Small intestine (tissue), 7 donors: ENCODE data around the gene ZNF341. TPM values are rescaled to one million over a fixed set of nuclear protein-coding genes. Genes with fewer than 3 reads are reported as not detected.
A peak's percentile ranks its signal among the peaks of the same experiment; 100 is the strongest.

Source experiments
- DNase-seq, 2 donors: peaks; one replicate each; pipeline versions ENCODE4 v3.0.0 to v3.0.0-alpha.2; 2013
- FAIRE-seq: peaks from 2 replicates; lab custom pipeline; 2012; peaks lifted over from hg19 to GRCh38; lab: Jason Lieb, UNC
- H3K27ac ChIP-seq, 3 donors: one replicate each; pipeline ENCODE4 v1.5.1; 2013; ENCODE audit warnings: low read length in 2 of 3, mild to moderate bottlenecking in 2 of 3, control low read depth in 1 of 3, inconsistent platforms in 1 of 3, low read depth in 1 of 3, moderate library complexity in 1 of 3
- H3K27me3 ChIP-seq, 3 donors: one replicate each; pipeline ENCODE4 v1.6.1; 2013; ENCODE audit warnings: low read length in 3 of 3, inconsistent platforms in 1 of 3; ENCODE audit not compliant: control insufficient read depth in 3 of 3, insufficient read depth in 3 of 3
- H3K36me3 ChIP-seq, 3 donors: one replicate each; pipeline ENCODE4 v1.6.1; 2013; ENCODE audit warnings: low read length in 3 of 3, inconsistent platforms in 1 of 3, low read depth in 1 of 3, mild to moderate bottlenecking in 1 of 3, moderate library complexity in 1 of 3; ENCODE audit not compliant: control insufficient read depth in 3 of 3, insufficient read depth in 2 of 3
- H3K4me1 ChIP-seq, 3 donors: one replicate each; pipeline ENCODE4 v1.6.1; 2013; ENCODE audit warnings: low read length in 2 of 3, inconsistent platforms in 1 of 3, low read depth in 1 of 3, mild to moderate bottlenecking in 1 of 3, moderate library complexity in 1 of 3; ENCODE audit not compliant: control insufficient read depth in 3 of 3, insufficient read depth in 2 of 3
- H3K4me3 ChIP-seq, 3 donors: one replicate each; pipeline ENCODE4 v1.5.1; 2013; ENCODE audit warnings: low read length in 3 of 3, control low read depth in 1 of 3, inconsistent platforms in 1 of 3, low read depth in 1 of 3, mild to moderate bottlenecking in 1 of 3, moderate library complexity in 1 of 3
- H3K9me3 ChIP-seq, 2 donors: one replicate each; pipeline ENCODE4 v1.6.1; 2013; ENCODE audit warnings: low read depth in 1 of 2, low read length in 1 of 2; ENCODE audit not compliant: control insufficient read depth in 2 of 2, insufficient read depth in 1 of 2
- WGBS, 3 donors: extraction: QIAGEN DNeasy Blood & Tissue Kit; methylation state at CpG; one replicate each; pipeline ENCODE4 v1.1.7; 2013; 5-methylcytosine and 5-hydroxymethylcytosine counted together
- polyA plus RNA-seq, 4 donors: library from polyadenylated mRNA; stranded (reverse) in 3 of 4; unstranded in 1 of 4; fragments of 200-250 nt in 3 of 4; fragments of 120-200 nt in 1 of 4; gene quantifications; one replicate each; pipeline versions ENCODE4 v1.2.1 to v1.2.3, GENCODE V29; 2013
- donor health status: healthy with polysubstance abuse.
- donor health status: control.
- donor health status: control.
- donor health status: Bipolar disorder and iron deficiency.
- donor health status: healthy.

ZNF341 gene
- polyA plus RNA-seq, 4 donors = 2.7 to 4.4 (median 3.4) TPM

GRCh38 chr20:33719989-33720709 lies 11.6 kb upstream of the ZNF341 start, which contains the start of gene PXMP4:
Gene PXMP4 (minus strand): TSS chr20:33720310. CDS start chr20:33720207, 103 bp downstream.
- DNase-seq (peak; percentile 96 to 99), FAIRE-seq (peak; percentile 44)
- H3K36me3 ChIP-seq = peaks cover 0 to 3% (median 0%) of the 10 kb centered on the region in 3 donors
- H3K4me3 ChIP-seq = peak within 1 kb of the TSS; percentile 48 to 86 (median 55)
- peak within 1 kb of the TSS; percentile 45 to 84 (median 60) for H3K27ac ChIP-seq
- no peaks in the 10 kb centered on the region for H3K9me3 ChIP-seq
- peaks cover 0 to 25% (median 0%) of the 10 kb centered on the region in 3 donors for H3K4me1 ChIP-seq
- no peaks in the 10 kb centered on the region for H3K27me3 ChIP-seq
- 1 to 3% (median 2%) methylated on average over 39 to 46 of the region's 46 CpGs for WGBS, 3 donors

GRCh38 chr20:33721391-33722140 lies 10.2 kb upstream of the ZNF341 start:
- Histone ChIP-seq H3K27ac (no peak overlapping the region), H3K9me3 (no peaks in the 10 kb centered on the region), H3K27me3 (no peaks in the 10 kb centered on the region), H3K4me1 (peaks cover 0 to 25% (median 0%) of the 10 kb centered on the region in 3 donors), H3K4me3 (no peak overlapping the region), H3K36me3 (no peaks in the 10 kb centered on the region)
- WGBS, 3 donors = 88 to 96% (median 88%) methylated on average over 11 of the region's 11 CpGs
- FAIRE-seq (no peak), DNase-seq (no peak)

GRCh38 chr20:33724439-33725094 lies 7.2 kb upstream of the ZNF341 start:
- Histone ChIP-seq H3K4me3 (no peak overlapping the region), H3K36me3 (no peaks in the 10 kb centered on the region), H3K27me3 (no peaks in the 10 kb centered on the region), H3K4me1 (peaks cover 0 to 19% (median 0%) of the 10 kb centered on the region in 3 donors), H3K27ac (peak overlapping the region in 2 of 3 donors; percentile 34 to 85), H3K9me3 (no peaks in the 10 kb centered on the region)
- WGBS, 3 donors = 54 to 77% (median 69%) methylated on average over 14 of the region's 14 CpGs
- FAIRE-seq (no peak), DNase-seq (peak; percentile 72 to 90)

- Histone ChIP-seq H3K36me3 (no peaks in the 10 kb centered on the region), H3K27me3 (no peaks in the 10 kb centered on the region), H3K4me1 (peaks cover 0 to 14% (median 0%) of the 10 kb centered on the region in 3 donors), H3K4me3 (no peak overlapping the region), H3K9me3 (no peaks in the 10 kb centered on the region), H3K27ac (no peak overlapping the region)
- FAIRE-seq (no peak), DNase-seq (no peak)
- WGBS, 3 donors = 83 to 92% (median 87%) methylated on average over 7 of the region's 7 CpGs
Observed at GRCh38 chr20:33725607-33726264, 6.1 kb upstream of the ZNF341 start.

- Histone ChIP-seq H3K27ac (no peak overlapping the region), H3K4me3 (no peak overlapping the region), H3K9me3 (no peaks in the 10 kb centered on the region), H3K36me3 (no peaks in the 10 kb centered on the region), H3K27me3 (no peaks in the 10 kb centered on the region), H3K4me1 (peaks cover 0 to 20% (median 3%) of the 10 kb centered on the region in 3 donors)
- no peak for FAIRE-seq
- no peak for DNase-seq
- WGBS, 3 donors = 83 to 89% (median 88%) methylated on average over 5 of the region's 5 CpGs
Observed at GRCh38 chr20:33727115-33727479, 4.7 kb upstream of the ZNF341 start.

- Histone ChIP-seq H3K27me3 (no peaks in the 10 kb centered on the region), H3K9me3 (no peaks in the 10 kb centered on the region), H3K4me3 (no peak overlapping the region), H3K4me1 (peaks cover 0 to 24% (median 3%) of the 10 kb centered on the region in 3 donors), H3K27ac (no peak overlapping the region), H3K36me3 (no peaks in the 10 kb centered on the region)
- DNase-seq (no peak), FAIRE-seq (no peak)
- 86 to 90% (median 90%) methylated on average over 3 of the region's 3 CpGs for WGBS, 3 donors
Observed at GRCh38 chr20:33727806-33728205, 4.0 kb upstream of the ZNF341 start.

GRCh38 chr20:33728463-33728862 lies 3.3 kb upstream of the ZNF341 start:
- no peaks in the 10 kb centered on the region for H3K27me3 ChIP-seq
- peaks cover 0 to 28% (median 3%) of the 10 kb centered on the region in 3 donors for H3K4me1 ChIP-seq
- no peak overlapping the region for H3K27ac ChIP-seq
- no peaks in the 10 kb centered on the region for H3K36me3 ChIP-seq
- H3K9me3 ChIP-seq = no peaks in the 10 kb centered on the region
- no peak overlapping the region for H3K4me3 ChIP-seq
- DNase-seq (no peak), FAIRE-seq (no peak)
- 82 to 93% (median 90%) methylated on average over 2 of the region's 2 CpGs for WGBS, 3 donors

GRCh38 chr20:33729101-33729500 lies 2.7 kb upstream of the ZNF341 start:
- Histone ChIP-seq H3K9me3 (no peaks in the 10 kb centered on the region), H3K27me3 (no peaks in the 10 kb centered on the region), H3K27ac (no peak overlapping the region), H3K4me1 (peaks cover 0 to 29% (median 3%) of the 10 kb centered on the region in 3 donors), H3K4me3 (no peak overlapping the region), H3K36me3 (no peaks in the 10 kb centered on the region)
- DNase-seq (no peak), FAIRE-seq (no peak)
- 71 to 78% (median 74%) methylated on average over 4 of the region's 4 CpGs for WGBS, 3 donors
